Measurements from ENCODE around the gene PRKCE.
A peak's percentile ranks its signal among the peaks of the same experiment; 100 is the strongest.
"Not testable (repeated sequence)": the region's sequence is repeated elsewhere in the genome, so short reads cannot be mapped to it uniquely, and the experiment has no call there.

The PRKCE gene

DNA sequence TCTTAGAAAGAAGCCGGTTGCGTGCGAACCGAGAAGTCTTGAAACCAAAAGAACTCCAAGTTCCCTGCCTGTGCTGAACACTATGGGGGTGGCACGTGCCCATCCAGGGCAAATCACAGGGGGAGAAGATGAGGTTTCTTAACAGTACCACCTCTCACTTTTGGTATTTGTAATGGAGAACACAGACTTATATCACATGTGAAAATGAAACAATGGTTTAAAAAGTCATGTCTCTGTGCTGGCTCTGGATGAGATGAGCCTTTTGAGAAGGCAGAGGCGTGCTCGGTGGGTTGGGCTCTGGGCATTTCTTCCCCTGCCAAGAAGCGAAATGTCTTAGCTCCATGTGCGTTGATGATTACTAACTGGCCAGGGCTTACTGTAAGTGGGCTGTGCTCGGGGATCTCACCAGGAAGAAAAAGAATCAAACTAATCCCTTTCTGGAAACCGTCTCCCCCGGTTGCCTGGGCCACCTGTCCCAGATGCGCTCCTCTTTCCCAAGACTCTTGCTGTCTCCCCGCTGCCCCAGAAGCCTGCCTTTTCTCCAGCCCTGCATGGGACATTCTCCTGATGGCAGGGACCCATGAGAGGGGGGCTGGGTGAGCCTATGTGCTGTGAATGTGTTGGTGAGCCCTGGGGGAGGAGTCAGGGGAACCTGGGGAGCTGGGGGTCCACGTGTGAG lies 252.9 kb downstream of the PRKCE start:
- ATAC-seq (peak; percentile 85), DNase-seq (ENCODE audit: low spot score in 2 of 2) (peak in 1 of 2 donors; percentile 50)
- H3K9me3 Mint-ChIP-seq: no peaks in the 10 kb centered on the region
- H3K4me3 Mint-ChIP-seq: no peak overlapping the region
- no peaks in the 10 kb centered on the region for H3K36me3 Mint-ChIP-seq
- peaks cover 12% of the 10 kb centered on the region for H3K4me1 Mint-ChIP-seq
- peak overlapping the region; percentile 74 for H3K27ac Mint-ChIP-seq

DNA sequence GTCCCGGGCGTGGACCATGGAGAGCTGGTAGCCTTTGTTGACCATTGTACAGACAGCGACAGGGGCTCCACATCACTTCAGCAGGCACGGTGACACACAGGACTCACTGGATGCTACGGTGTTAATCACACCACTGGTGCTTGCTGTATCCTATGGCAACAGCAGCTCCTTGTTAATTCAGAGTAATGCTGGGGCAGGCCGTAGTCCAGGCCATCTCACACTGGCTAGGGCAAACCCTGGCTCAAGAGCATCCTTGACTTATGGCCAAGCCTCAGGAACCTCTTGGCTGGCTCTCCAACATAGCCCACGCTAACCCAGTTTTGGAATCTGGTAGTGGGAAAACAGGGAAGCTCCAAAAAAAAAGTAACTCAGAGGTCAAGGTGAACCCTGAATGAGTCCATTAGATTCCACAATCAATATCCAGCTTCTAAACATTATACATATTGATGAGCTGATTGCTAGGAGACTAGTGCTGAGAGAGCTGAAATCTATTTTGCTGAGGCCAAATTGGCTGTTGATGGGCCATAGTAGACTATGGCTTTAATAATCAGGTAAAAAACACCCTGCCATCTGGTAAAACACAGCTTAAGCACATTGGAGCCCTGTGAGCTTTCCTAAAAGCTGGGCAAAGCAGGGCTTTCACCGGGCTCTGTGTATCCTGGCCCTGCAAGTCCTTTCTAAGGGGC lies 253.6 kb downstream of the PRKCE start:
- no peak for DNase-seq (ENCODE audit: low spot score in 2 of 2)
- no peaks in the 10 kb centered on the region for H3K9me3 Mint-ChIP-seq
- peaks cover 12% of the 10 kb centered on the region for H3K4me1 Mint-ChIP-seq
- no peaks in the 10 kb centered on the region for H3K36me3 Mint-ChIP-seq
- H3K27ac Mint-ChIP-seq: peak overlapping the region; percentile 74
- H3K4me3 Mint-ChIP-seq: no peak overlapping the region
- no peak for ATAC-seq

DNA sequence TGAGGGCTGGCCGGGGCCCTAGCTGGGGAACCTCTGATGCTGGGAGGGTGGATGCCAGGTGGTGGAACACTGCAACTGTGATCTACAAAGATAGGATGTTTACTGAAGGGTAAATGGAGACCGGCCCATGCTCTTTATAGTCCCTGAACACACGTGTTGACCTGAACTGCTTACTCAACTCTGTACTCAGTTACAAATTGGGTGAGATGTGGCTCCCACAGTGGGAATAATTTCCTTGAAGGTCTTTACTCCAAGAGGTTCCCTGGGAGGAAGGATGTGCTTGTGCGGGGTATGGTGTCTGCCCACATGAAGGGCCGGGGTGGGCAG lies 254.1 kb downstream of the PRKCE start:
- H3K4me1 Mint-ChIP-seq: peaks cover 12% of the 10 kb centered on the region
- no peak for ATAC-seq
- H3K9me3 Mint-ChIP-seq: no peaks in the 10 kb centered on the region
- H3K4me3 Mint-ChIP-seq: no peak overlapping the region
- no peak overlapping the region for H3K27ac Mint-ChIP-seq
- DNase-seq (ENCODE audit: low spot score in 2 of 2): no peak
- no peaks in the 10 kb centered on the region for H3K36me3 Mint-ChIP-seq

DNA sequence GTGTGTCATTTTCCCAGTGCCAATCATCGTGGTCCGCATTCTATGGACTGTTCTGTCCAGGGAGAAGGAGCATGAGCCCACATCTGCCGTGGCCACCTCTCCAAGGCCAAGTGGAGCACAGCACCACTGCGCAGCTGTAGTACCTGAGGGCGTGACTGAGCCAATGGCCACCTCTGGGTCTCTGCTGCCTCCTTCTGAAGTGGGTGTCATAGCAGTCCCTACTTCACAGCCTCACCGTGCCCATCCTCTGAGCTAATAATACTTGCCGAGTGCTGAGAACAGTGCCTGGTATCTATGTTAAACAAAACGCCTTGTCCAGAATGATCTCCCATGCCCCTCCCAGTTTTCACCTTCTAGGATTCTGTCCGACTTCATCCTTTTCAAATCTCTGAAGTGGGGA lies 256.1 kb downstream of the PRKCE start:
- ATAC-seq: no peak
- H3K36me3 Mint-ChIP-seq: no peaks in the 10 kb centered on the region
- no peaks in the 10 kb centered on the region for H3K9me3 Mint-ChIP-seq
- H3K27ac Mint-ChIP-seq: no peak overlapping the region
- no peak for DNase-seq (ENCODE audit: low spot score in 2 of 2)
- H3K4me1 Mint-ChIP-seq: peaks cover 12% of the 10 kb centered on the region
- H3K4me3 Mint-ChIP-seq: no peak overlapping the region

DNA sequence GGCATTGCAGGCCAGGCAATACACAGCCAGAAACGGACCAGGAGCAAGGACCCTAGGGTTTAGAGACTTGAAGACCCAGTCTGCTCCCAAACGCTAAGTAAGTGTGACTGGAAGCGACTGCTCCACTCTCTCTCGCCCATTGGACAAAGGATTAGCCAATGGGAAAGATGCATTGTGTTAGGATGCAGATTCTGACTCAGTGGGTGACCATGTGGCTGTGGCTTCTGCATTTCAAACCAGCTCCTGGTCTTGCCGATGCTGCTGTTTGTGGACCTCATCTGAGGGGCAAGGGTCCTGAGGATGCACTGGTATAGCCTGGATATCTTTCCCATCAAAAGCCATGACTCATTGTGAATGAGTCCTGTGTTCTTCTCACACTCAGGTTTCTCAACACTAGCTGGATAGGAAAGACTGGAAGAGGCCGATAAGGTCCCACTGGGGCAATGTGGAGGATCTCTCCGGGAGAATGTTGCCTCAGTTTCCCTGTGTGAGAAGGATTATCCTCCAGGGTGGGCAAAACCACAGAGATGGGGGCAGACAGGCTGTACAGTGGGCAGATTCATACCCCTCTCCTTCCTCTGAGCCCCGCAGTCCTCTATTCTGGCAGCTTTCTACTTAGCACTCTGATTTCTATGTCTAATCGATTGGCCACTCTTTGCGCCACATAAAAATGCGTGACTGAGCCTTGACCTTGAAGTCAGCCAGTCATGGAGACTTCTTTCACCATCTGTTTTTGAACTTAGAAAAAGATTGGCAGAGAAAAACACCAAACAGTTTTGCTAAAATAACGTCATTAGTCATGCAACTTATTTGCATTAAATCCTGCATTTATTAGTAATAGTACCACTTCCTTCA lies 257.1 kb downstream of the PRKCE start:
- Mint-ChIP-seq H3K9me3 (no peaks in the 10 kb centered on the region), H3K4me3 (no peak overlapping the region), H3K4me1 (peaks cover 12% of the 10 kb centered on the region), H3K36me3 (no peaks in the 10 kb centered on the region), H3K27ac (no peak overlapping the region)
- DNase-seq (ENCODE audit: low spot score in 2 of 2) (no peak), ATAC-seq (no peak)

DNA sequence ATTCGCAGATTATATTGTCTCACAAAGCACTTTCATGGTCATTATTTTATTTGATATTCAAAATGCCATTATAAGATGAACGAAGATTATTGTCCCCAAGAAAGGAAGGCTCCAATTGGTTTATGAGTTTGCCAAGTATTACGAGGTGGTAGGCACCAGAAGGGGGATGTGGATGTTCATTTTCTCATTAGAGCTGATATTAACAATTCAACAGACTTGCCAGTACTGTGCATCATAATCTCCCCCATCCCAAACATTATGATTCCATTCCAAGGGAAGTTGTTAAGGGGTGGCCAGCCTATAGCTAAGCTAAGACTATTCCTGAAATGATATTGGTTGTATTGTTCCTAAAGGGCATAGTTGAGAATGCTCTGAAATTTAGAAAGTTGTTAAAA lies 257.7 kb downstream of the PRKCE start:
- ATAC-seq: no peak
- Mint-ChIP-seq H3K4me1 (peaks cover 11% of the 10 kb centered on the region), H3K27ac (no peak overlapping the region)

DNA sequence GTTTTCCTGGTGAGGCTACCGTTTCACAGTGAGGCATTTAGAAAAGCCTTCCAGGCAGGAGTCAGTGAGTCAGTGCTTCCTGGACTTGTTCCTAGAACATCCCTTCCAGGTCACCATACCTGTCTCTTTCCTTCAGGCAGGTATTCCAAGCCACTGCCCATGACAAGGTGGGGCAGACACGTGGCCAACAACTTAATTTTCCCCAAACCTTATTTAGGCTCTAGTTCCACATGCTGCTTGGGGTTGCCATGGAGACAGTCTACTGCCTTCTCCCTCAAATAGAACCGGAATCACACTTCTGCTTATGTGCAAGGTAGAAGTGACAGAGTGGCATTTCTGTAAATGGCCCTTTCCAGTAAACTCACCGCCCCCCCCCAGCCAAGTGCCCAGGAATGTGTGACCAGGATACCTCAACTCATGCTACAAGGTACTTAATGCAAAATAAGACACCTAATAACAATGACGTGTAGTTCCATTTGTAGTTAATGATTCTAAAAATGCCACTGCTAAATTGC lies 258.3 kb downstream of the PRKCE start:
- DNase-seq (ENCODE audit: low spot score in 2 of 2): no peak

More for the DNA sequence above, 257.7 kb downstream of the PRKCE start:
- Mint-ChIP-seq H3K36me3 (no peaks in the 10 kb centered on the region), H3K9me3 (no peaks in the 10 kb centered on the region), H3K4me3 (no peak overlapping the region)
- no peak for DNase-seq (ENCODE audit: low spot score in 2 of 2)

DNA sequence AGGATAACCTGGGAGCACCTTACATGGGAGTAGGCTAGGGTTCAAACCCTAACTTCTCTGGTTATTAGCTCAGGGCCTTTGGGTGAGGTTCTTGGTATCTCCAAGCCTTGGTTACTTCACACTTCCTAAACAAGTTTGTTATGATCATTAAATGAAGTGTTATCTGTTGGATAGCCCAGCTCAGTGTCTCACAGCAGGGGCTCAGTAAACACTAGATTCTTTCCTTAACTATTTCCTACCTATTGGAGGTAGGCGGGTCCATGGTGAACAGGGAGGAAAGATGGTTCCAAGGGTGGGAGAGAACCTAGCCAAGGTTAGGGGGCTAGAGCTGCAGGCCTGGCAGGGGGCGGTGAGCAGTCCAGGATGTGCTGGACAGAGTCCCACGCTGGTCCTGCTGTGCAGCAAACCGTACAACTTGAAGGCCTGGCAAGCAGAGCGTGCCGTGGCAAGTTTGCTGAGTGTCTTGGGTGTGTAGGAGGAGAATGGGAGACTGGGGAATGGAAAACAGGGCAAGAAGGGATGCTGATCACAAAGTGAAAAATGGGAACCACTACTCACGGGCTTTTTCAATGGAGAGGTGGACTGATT lies 259.1 kb downstream of the PRKCE start:
- no peaks in the 10 kb centered on the region for H3K36me3 Mint-ChIP-seq
- ATAC-seq (no peak), DNase-seq (ENCODE audit: low spot score in 2 of 2) (no peak)
- no peak overlapping the region for H3K27ac Mint-ChIP-seq
- no peaks in the 10 kb centered on the region for H3K9me3 Mint-ChIP-seq
- H3K4me3 Mint-ChIP-seq: no peak overlapping the region
- peaks cover 8% of the 10 kb centered on the region for H3K4me1 Mint-ChIP-seq

More for the DNA sequence above, 258.3 kb downstream of the PRKCE start:
- no peaks in the 10 kb centered on the region for H3K9me3 Mint-ChIP-seq
- H3K4me3 Mint-ChIP-seq: no peak overlapping the region
- no peak for ATAC-seq
- H3K27ac Mint-ChIP-seq: no peak overlapping the region
- H3K36me3 Mint-ChIP-seq: no peaks in the 10 kb centered on the region
- peaks cover 6% of the 10 kb centered on the region for H3K4me1 Mint-ChIP-seq

DNA sequence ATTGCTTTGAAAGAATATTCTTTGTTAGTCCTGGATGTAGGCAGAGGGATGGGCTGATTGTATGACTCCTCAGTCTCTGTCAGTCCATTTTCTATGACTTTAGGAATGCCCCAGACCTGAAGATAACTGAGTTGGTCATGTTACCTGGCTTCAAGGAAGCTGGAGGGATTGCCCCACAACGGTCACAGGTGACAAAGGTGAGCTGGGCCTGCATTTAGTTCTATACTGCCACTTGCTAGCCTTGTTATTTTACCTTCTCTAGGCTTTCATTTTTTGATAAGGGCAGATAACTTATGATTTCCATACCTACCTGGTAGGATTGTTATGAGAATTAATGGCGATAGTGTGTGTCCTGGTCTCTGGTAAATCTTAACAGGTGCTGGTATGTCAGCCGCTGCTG lies 260.1 kb downstream of the PRKCE start:
- Mint-ChIP-seq H3K4me1 (peaks cover 11% of the 10 kb centered on the region), H3K27ac (no peak overlapping the region), H3K4me3 (no peak overlapping the region), H3K9me3 (no peaks in the 10 kb centered on the region), H3K36me3 (no peaks in the 10 kb centered on the region)
- ATAC-seq (no peak), DNase-seq (ENCODE audit: low spot score in 2 of 2) (no peak)

DNA sequence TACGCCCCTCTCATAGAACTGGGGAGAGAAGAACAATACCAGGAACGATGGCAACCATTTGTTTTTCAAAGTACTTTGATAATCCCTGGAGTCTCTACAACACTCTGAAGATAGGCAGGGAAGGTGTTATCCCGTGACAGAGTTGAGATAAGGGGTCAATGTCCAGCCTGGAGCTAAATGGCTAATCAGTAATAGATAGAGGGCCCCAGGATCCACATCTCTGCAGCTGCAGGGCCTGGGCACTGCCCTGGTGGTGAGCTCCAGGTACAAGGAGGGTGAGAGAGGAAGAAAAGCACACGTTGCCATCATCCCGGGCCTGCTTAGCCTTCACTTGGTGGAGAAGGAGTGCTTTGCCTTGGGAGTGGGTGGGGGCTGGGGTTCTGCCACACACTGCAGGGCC lies 260.6 kb downstream of the PRKCE start:
- no peaks in the 10 kb centered on the region for H3K36me3 Mint-ChIP-seq
- ATAC-seq: no peak
- H3K4me1 Mint-ChIP-seq: peaks cover 6% of the 10 kb centered on the region
- no peaks in the 10 kb centered on the region for H3K9me3 Mint-ChIP-seq
- no peak for DNase-seq (ENCODE audit: low spot score in 2 of 2)
- no peak overlapping the region for H3K4me3 Mint-ChIP-seq
- no peak overlapping the region for H3K27ac Mint-ChIP-seq

DNA sequence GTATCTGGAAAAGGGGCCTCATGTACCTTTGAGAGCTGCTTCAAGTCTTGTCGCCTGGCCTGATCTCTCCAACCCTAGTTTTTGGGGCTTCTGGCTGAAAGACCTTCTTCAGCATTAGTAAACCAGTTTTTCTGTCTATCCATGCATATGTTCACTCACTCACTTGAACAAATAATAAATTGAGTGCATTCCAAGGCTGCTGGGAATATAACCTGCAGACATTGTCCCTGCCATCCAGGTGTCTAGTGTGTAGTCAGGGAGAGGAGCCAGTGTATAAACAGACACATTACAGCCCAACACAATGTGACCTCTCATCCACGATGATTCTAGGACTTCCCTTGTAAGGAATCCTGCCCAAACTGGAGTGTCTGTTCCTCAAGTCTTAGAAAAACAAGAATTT lies 262.1 kb downstream of the PRKCE start:
- no peak for ATAC-seq
- DNase-seq (ENCODE audit: low spot score in 2 of 2): no peak
- Mint-ChIP-seq H3K4me3 (no peak overlapping the region), H3K9me3 (no peaks in the 10 kb centered on the region), H3K27ac (no peak overlapping the region), H3K4me1 (peaks cover 6% of the 10 kb centered on the region), H3K36me3 (no peaks in the 10 kb centered on the region)

DNA sequence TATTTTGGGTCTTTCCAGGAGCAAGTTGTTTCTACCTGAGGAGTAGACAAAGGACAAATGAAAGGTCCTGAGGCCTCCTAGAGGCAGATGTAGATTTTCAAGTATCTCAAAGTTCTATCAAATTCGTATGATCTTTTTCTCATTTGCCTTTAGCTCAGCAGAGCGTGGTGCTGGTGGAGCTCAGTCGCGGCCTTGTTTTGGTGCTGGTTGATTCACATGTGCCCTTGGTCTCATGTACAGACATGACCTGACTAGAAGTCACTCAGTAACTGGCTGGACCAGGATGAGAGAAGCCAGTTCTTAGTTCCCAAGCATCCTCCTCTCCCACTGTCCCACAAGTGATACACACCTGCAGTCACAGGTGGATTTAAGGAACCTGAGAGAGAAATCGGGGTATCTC lies 264.0 kb downstream of the PRKCE start:
- H3K9me3 Mint-ChIP-seq: no peaks in the 10 kb centered on the region
- H3K27ac Mint-ChIP-seq: no peak overlapping the region

DNA sequence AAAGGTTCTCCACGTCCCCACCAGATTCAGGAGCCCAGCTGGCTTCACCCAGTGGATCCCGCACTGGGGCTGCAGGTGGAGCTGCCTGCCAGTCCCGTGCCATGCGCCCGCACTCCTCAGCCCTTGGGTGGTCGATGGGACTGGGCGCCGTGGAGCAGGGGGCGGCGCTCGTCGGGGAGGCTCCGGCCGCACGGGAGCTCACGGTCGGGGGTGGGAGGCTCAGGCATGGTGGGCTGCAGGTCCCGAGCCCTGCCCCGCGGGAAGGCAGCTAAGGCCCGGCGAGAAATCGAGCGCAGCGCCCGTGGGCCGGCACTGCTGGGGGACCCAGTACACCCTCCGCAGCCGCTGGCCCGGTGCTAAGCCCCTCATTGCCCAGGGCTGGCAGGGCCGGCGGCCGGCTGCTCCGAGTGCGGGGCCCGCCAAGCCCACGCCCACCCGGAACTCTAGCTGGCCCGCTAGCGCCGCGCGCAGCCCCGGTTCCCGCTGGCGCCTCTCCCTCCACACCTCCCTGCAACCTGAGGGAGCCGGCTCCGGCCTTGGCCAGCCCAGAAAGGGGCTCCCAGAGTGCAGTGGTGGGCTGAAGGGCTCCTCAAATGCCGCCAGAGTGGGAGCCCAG lies 266.2 kb downstream of the PRKCE start:
- not testable (repeated sequence) for ATAC-seq; H3K36me3 Mint-ChIP-seq; H3K27ac Mint-ChIP-seq; H3K4me3 Mint-ChIP-seq; H3K9me3 Mint-ChIP-seq; DNase-seq (ENCODE audit: low spot score in 2 of 2)
- peaks cover 16% of the 10 kb centered on the region for H3K4me1 Mint-ChIP-seq

More for the DNA sequence above, 264.0 kb downstream of the PRKCE start:
- Mint-ChIP-seq H3K36me3 (no peaks in the 10 kb centered on the region), H3K4me3 (no peak overlapping the region), H3K4me1 (peaks cover 16% of the 10 kb centered on the region)
- no peak for ATAC-seq
- DNase-seq (ENCODE audit: low spot score in 2 of 2): no peak

DNA sequence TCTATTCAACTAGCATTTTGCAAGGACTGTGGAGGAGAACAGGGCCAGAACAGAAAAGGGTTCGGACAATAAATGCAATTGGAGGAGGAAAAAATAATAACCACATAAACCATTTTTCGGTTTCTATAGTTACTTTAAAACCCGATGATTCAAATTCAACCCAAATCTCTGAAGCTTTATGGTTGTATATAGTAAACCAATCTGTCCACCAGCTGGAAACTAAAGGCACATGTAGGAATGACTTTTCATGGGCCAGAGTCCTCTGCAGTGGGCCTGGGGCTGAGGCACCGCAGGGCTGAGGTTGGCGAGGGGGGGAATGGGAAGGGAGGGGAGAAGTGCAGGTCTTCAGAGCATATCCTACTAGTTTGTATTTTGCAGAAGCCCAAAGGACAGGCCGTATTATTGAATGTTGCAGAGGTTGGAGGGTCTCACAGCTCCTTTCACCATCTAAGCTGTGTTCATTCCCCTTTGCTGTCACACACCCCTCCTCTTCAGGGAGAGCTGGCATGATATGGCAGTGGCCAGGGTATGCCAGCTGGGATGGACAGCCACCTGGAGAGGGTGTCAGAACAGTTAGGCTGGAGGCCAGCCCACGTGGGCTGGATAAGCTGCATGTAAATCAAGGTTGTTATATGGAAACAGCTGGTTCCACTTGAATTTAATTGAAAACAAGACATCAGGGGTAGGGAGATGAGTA lies 267.1 kb downstream of the PRKCE start:
- peaks cover 16% of the 10 kb centered on the region for H3K4me1 Mint-ChIP-seq
- no peak overlapping the region for H3K4me3 Mint-ChIP-seq
- H3K27ac Mint-ChIP-seq: no peak overlapping the region
- no peaks in the 10 kb centered on the region for H3K9me3 Mint-ChIP-seq
- DNase-seq (ENCODE audit: low spot score in 2 of 2) (no peak), ATAC-seq (no peak)
- H3K36me3 Mint-ChIP-seq: no peaks in the 10 kb centered on the region
